IPS-15b (cell line): Measurements from ENCODE around the gene KCNA2.

Experiments used
- H3K27me3 ChIP-seq: one replicate; pipeline ENCODE4 v1.6.1; 2013; ENCODE audit warnings: low read length; ENCODE audit not compliant: control insufficient read depth, insufficient read depth
- H3K36me3 ChIP-seq: one replicate; pipeline ENCODE4 v1.6.1; 2013; ENCODE audit warnings: low read length; ENCODE audit not compliant: control insufficient read depth, insufficient read depth
- H3K4me1 ChIP-seq: one replicate; pipeline ENCODE4 v1.6.1; 2013; ENCODE audit warnings: mild to moderate bottlenecking, low read length; ENCODE audit not compliant: control insufficient read depth, insufficient read depth
- H3K4me3 ChIP-seq: one replicate; pipeline ENCODE4 v1.5.1; 2013; ENCODE audit warnings: low read depth, low read length
- H3K9ac ChIP-seq: one replicate; pipeline ENCODE4 v1.6.1; 2013; ENCODE audit warnings: low read depth, mild to moderate bottlenecking, low read length
- H3K9me3 ChIP-seq: one replicate; pipeline ENCODE4 v1.6.1; 2013; ENCODE audit warnings: mild to moderate bottlenecking, low read length; ENCODE audit not compliant: control insufficient read depth, insufficient read depth

Gene KCNA2

DNA sequence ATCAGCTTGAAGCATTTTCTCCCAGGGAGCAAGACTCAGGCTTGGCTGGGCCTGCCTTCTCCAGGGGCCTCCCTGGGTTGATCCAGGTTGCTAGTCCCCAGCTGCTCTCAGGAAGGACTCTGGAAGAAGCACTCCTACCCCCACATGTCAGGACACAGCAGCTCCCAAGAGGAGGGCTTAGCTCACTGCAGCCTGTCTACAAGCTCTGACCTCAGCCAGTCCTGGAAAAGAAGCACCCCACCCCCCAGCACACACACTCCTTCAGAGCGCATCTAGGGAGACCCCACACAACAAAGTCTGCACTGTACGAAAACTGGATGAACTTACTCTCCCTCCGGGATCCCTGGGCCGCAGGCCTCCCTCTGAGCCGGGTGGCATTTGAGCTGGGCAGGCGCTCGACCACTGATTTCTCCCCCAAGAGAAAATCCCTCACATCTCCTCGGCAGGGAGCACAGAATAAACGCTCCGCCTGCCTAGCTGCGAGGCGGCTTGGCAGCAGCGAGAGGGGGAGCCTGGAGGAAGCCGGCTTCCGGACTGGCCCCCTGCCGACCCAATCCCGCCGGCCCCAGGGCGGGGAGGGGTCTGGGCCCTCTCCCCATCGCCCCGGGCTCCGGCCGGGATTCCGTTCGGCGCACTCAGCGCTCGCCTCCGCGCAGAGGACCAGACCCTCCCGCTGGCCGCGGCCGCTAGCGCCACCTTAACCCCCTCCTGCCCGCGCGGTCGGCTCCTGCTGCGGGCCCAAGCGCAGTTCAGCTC, at the start of gene KCNA2:
TSS of gene KCNA2 (minus strand) at position 458 of the 756 bp plus-strand sequence. CDS start 1,576 bp downstream, outside the sequence.
- Histone ChIP-seq H3K9ac (no peak within 1 kb of the TSS), H3K4me3 (peak within 1 kb of the TSS; percentile 80), H3K36me3 (no peaks in the 10 kb centered on the region), H3K4me1 (peaks cover 9% of the 10 kb centered on the region), H3K27me3 (peaks cover 84% of the 10 kb centered on the region), H3K9me3 (no peaks in the 10 kb centered on the region)

DNA sequence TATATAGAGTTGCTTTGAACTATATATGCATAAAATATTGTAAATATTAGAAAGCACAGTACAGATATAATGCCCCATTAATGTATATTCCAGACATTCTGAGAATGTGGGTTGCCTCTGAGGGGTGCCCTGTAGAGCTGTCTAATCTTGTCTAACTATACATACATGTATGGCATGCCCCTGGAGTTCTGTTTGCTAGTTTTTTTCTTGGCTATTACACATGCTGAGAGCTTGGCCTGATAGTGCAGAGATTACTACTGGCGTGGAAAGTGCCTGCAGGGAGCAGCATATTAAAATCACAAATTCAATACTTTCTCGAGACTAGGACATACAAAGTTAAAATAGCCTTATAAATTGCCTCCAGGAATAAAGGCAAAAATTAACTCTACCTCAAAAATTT, 44.5 kb upstream of the KCNA2 start:
- Histone ChIP-seq H3K36me3 (no peaks in the 10 kb centered on the region), H3K4me3 (no peak overlapping the region), H3K27me3 (no peaks in the 10 kb centered on the region), H3K4me1 (no peaks in the 10 kb centered on the region), H3K9me3 (no peaks in the 10 kb centered on the region), H3K9ac (no peak overlapping the region)

DNA sequence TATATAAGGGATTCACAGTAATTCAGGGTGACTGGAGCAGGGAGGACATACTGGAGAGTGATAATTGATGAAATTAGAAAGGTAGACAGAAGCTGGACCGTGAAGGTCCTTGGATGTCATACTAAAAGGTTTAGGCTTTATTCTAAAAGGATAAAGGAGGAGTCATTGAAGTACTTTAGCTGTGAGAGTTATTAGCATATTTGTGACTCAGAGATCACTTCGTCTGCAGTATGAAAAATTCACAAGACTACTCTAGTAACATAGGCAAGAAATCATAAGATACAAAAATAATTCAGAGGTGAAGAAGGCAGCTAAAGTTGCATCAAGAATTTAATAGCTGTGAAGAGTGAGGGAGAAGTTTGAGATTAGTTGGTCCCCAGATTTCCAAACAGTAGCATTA, 42.3 kb upstream of the KCNA2 start:
- no peak overlapping the region for H3K4me3 ChIP-seq

DNA sequence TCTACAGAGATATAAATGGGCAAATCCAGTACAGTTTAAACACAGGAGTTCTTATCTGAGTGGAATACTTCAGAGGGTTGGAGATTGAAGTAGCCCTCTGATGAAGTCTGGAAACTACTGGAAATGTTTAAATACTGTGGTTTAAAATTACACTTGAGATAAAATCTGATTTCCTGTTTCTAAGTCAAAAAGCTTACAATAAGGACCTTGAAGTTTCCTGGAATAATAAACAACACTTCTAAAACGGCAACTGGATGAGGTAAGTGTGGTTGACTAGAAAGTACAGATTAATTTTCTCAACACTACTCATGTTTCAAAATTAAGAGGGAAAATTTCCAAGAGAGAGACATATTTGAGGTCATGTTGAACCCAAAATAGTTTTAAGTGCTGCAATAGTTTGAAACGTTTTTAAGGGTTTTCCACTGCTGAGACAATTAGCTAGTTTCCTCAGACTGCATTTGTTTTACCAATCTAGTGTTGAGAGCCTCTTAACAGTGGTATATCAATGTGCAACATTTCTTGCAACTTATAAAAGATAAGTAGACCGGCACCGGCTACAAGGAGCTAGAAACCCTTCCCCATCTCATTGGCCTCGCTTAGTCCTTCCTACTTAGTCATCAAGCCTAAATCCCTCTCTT, 41.2 kb upstream of the KCNA2 start:
- Histone ChIP-seq H3K9me3 (no peaks in the 10 kb centered on the region), H3K36me3 (no peaks in the 10 kb centered on the region), H3K27me3 (no peaks in the 10 kb centered on the region), H3K4me1 (no peaks in the 10 kb centered on the region), H3K9ac (no peak overlapping the region), H3K4me3 (no peak overlapping the region)

More for the DNA sequence above, 42.3 kb upstream of the KCNA2 start:
- Histone ChIP-seq H3K4me1 (no peaks in the 10 kb centered on the region), H3K9ac (no peak overlapping the region), H3K27me3 (no peaks in the 10 kb centered on the region), H3K36me3 (no peaks in the 10 kb centered on the region), H3K9me3 (no peaks in the 10 kb centered on the region)

DNA sequence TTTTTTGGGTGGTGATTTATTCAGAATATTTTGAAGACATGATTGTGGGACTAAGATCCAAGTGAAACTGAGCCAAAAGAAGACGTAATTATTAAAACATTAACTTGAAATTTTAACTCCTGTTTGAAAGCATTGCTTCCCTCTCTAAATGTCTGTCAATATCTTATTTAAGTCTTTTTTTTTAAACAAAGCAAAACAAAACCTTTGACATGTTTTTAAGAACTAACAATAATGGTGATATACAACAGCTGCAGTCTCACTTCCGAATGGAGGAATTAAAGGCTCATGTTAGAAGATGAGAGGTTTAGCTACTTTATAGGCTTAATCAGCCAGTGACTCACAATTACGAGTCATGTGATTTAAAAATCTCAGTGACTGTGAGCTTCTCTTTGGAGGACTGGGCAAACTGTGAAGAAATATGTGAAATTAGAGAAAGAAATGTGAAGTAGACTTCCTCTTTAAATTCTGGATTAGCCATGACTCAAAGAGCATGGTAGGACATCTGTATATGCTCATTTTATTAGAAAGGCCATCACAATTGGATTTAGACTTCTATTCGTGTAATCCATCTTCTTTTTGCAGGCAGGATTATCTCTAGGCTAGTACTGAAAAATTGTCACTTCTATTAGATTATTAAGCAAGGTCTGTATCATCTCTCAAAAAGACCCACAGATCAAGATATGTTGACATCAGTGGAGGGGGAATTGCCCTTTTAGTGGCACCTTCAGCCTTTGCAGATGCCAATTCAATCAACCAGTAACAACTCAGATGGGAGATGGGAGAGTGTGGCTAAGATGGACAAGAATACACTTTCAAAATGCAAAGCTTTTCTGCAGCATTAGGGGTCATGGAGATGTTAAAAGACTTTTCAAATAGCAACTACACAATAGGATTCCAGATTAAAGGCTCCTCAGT, 39.9 kb upstream of the KCNA2 start:
- Histone ChIP-seq H3K36me3 (no peaks in the 10 kb centered on the region), H3K4me1 (no peaks in the 10 kb centered on the region), H3K27me3 (no peaks in the 10 kb centered on the region), H3K4me3 (no peak overlapping the region), H3K9me3 (no peaks in the 10 kb centered on the region), H3K9ac (no peak overlapping the region)

DNA sequence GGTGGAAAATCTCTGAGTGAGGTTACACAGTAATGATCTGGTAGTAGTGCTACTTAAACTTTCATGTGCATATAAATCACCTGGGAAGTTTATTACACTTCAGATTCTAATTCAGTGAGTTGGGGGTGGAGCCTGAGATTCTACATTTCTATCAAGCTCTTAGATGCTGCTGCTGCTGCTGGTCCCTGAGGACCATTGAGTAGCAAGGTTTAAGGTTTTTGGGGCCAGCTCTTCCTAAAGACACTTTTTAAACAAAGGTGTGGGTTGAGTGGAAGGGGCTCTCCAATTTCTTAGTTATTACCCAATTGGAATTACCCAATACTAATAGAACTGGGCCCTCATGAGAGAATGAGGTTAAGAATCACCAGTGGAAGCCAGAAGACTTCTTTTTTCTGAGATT, 39.1 kb upstream of the KCNA2 start:
- H3K36me3 ChIP-seq, result no peaks in the 10 kb centered on the region
- no peaks in the 10 kb centered on the region for H3K27me3 ChIP-seq
- H3K4me3 ChIP-seq, result no peak overlapping the region
- H3K4me1 ChIP-seq, result no peaks in the 10 kb centered on the region
- H3K9me3 ChIP-seq, result no peaks in the 10 kb centered on the region
- no peak overlapping the region for H3K9ac ChIP-seq

DNA sequence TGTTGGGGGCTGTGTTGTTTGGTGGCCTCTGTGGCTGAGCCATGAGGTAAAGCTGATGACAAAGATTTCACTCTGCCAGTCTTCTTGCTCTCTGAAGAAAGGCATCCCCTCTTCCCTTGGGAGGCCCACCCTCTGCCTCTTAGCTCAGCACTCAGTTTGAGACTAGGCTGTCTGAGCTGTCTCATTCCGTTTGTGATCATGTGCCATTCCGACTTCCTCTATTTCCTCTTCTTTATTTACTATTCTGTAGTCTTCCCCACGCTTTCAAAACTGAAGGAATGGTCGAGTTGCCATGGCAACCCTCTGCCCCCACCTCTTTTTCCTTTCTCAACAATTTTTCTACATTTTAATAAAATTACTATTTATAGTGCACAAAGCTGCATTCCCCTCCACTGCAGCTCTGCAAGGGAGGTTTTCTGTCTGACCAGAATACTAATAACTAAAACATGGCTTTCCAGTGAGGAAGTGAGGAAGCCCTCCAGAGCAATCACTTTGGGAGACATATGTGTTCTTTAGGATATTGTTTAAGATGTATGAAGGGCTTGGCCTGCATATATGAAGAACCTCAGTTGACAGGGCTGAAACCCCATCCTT, 37.8 kb upstream of the KCNA2 start:
- H3K4me3 ChIP-seq, result no peak overlapping the region

DNA sequence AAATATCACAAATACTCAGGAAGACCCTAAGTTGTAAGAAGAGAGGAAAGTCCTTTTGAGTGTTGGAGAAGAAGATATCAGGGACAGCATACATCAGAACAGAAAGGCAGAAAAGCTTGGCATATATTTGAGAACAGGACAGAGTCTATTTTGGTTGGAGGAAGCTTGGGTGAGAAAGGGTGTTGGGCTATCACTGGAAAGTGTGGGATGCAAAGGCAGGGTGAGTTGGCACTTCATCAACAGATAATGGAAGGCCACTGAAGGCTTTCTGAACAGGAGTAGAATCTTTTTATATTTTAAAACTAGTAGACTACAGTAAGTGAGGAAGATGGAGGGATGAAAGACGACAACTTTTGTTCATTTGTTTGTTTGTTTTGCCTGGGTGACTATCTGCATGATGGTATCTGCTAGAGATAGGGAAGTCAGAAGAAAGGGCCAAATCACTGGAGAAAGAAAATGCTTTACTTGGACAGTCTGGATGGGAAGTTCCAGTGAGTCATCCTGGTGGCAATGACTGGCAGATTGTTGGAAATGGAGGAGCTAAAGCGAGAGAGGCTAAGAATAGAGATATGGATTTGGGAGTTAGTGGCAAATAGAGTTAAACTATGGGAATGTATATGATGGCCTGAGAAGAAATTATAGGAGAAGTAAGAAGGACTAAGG, 33.7 kb upstream of the KCNA2 start:
- Histone ChIP-seq H3K4me1 (no peaks in the 10 kb centered on the region), H3K27me3 (no peaks in the 10 kb centered on the region), H3K36me3 (no peaks in the 10 kb centered on the region), H3K4me3 (no peak overlapping the region), H3K9me3 (no peaks in the 10 kb centered on the region), H3K9ac (no peak overlapping the region)

More for the DNA sequence above, 37.8 kb upstream of the KCNA2 start:
- Histone ChIP-seq H3K4me1 (no peaks in the 10 kb centered on the region), H3K36me3 (no peaks in the 10 kb centered on the region), H3K9me3 (no peaks in the 10 kb centered on the region), H3K27me3 (no peaks in the 10 kb centered on the region), H3K9ac (no peak overlapping the region)

DNA sequence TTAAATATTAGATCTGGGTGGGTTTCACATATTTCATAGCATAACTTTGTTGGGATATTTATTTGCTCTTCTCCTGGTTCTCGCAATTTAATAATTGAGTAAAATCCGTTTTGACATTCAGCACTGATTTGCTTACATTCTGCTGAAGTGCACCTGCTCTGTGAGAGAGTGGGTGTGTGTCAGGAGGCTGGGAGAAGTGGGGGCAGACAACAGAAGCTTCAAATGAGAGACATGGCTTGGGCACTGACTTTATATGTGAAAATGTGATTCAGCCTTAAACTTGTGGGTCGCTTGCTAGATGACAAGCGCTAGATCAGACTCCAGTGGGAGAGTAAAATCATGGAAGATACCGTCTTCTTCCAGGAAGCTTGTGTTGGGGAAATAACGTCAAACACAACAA, 32.4 kb upstream of the KCNA2 start:
- Histone ChIP-seq H3K27me3 (no peaks in the 10 kb centered on the region), H3K4me1 (no peaks in the 10 kb centered on the region), H3K36me3 (no peaks in the 10 kb centered on the region), H3K9me3 (no peaks in the 10 kb centered on the region), H3K4me3 (no peak overlapping the region), H3K9ac (no peak overlapping the region)

DNA sequence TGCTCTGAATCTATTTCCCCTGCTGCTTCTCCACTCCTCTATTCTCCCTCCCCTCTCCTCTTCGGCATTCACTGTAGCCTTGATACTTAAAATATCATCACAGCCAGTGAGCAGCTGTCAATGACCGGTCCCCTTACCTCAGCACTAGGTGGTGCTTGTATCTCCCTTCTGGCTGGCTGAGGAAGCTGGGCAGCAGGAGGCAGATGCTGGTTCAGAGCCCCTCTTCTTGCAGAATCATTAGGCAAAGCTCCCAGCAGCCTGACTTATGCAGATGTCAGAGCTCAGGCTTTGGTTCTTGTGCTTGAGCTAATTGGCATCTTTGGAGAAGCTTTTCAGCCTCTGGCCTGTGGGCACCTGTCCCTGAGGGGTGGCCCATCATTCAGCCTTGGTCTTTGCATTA, 31.9 kb upstream of the KCNA2 start:
- Histone ChIP-seq H3K4me1 (no peaks in the 10 kb centered on the region), H3K9me3 (no peaks in the 10 kb centered on the region), H3K27me3 (no peaks in the 10 kb centered on the region), H3K9ac (no peak overlapping the region), H3K4me3 (no peak overlapping the region), H3K36me3 (no peaks in the 10 kb centered on the region)

DNA sequence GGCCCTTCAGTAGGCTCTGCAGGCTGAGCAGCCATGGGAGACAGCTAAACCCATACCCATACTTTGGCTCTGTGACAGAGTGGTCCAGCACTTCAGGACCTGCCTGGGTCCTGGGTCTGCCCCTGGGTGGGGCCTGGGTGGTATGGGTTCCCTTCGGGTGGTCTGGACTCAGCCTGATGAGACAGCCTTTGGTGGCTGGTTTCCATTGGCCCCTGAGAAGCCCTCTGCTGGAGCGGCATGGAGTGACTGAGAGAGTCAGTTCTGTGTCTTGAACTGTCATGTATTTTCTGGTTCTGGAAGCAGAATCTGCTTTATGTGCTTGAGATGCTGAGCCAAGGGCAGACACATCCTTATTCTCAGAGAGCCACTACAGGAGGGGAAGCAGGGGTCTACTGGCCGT, 31.3 kb upstream of the KCNA2 start:
- Histone ChIP-seq H3K9ac (no peak overlapping the region), H3K4me3 (no peak overlapping the region), H3K9me3 (no peaks in the 10 kb centered on the region), H3K36me3 (no peaks in the 10 kb centered on the region), H3K27me3 (no peaks in the 10 kb centered on the region), H3K4me1 (no peaks in the 10 kb centered on the region)
